IPS DF 6.9 (cell line): ENCODE data around the gene ELL.

ENCODE experiments used
- DNase-seq: peaks from one replicate; pipeline ENCODE4 v3.0.0-alpha.2; 2013; ENCODE audit warnings: low read depth, low spot score
- H3K27ac ChIP-seq: one replicate; pipeline ENCODE4 v1.5.1; 2013; ENCODE audit warnings: low read length, control low read depth
- H3K27me3 ChIP-seq: 2 replicates; pipeline ENCODE4 v1.6.1; 2013; ENCODE audit warnings: mild to moderate bottlenecking, low read length; ENCODE audit not compliant: control insufficient read depth, insufficient read depth
- H3K36me3 ChIP-seq: 2 replicates; pipeline ENCODE4 v1.6.1; 2013; ENCODE audit warnings: low read length; ENCODE audit not compliant: control insufficient read depth, insufficient read depth
- H3K4me1 ChIP-seq: 2 replicates; pipeline ENCODE4 v1.6.1; 2013; ENCODE audit warnings: low read length; ENCODE audit not compliant: control insufficient read depth, insufficient read depth
- H3K4me3 ChIP-seq: 2 replicates; pipeline ENCODE4 v1.5.1; 2013; ENCODE audit warnings: mild to moderate bottlenecking, low read length
- H3K9me3 ChIP-seq: 2 replicates; pipeline ENCODE4 v1.6.1; 2013; ENCODE audit warnings: low read length, inconsistent platforms; ENCODE audit not compliant: control insufficient read depth, insufficient read depth
- WGBS: extraction: QIAGEN DNeasy Blood & Tissue Kit; methylation state at CpG from one replicate; pipeline ENCODE4 v1.1.7; 2013; ENCODE audit warnings: mixed read lengths, missing lambda C conversion rate; ENCODE audit not compliant: insufficient read length, insufficient coverage; 5-methylcytosine and 5-hydroxymethylcytosine counted together

ELL gene

GRCh38 chr19:18506101-18506930 lies 15.6 kb downstream of the ELL start:
- H3K36me3 ChIP-seq, result no peaks in the 10 kb centered on the region
- no CpG with 5 or more reads among the region's 19 CpGs for WGBS
- H3K27ac ChIP-seq, result no peak overlapping the region
- no peak for DNase-seq
- no peaks in the 10 kb centered on the region for H3K27me3 ChIP-seq
- no peak overlapping the region for H3K4me3 ChIP-seq
- no peaks in the 10 kb centered on the region; the same call in 1 of the 2 replicates for H3K4me1 ChIP-seq
- no peaks in the 10 kb centered on the region for H3K9me3 ChIP-seq

DNA sequence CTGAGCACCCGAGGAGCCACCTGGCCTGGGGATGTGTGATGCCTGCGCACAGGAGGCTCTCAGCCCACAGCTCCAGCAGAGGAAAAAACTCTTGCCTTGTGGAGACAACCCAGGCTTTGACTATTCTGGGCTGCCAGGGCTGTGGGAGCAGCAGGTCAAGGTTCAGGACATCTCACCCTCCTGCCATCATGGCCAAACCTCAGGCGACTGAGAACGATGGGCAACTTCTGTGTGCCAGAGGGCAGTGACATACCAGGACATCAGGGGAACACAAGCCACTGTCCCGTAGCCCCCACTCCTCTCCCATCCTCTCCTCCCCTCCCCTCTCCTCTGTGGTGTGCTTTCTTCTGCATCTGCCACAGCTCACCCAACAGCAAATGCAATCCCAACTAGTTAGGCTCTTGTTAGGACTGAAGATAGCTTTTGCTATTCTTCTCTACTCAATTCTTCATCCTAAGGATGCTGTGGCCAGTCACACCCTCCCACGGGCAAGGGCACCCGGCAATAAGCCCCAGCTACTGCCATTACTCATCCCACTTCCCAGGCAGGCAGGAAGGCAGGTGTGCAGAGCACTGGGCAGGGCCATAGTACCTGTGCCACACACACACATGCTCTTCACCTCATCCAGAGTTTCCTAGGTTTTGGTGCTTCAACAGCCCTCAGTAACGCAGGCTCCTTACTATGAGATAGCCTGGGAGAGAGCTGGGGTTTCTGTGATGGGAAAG lies 16.8 kb downstream of the ELL start:
- H3K9me3 ChIP-seq, result no peaks in the 10 kb centered on the region
- no peak overlapping the region for H3K27ac ChIP-seq
- WGBS, result no CpG with 5 or more reads among the region's 8 CpGs

GRCh38 chr19:18503971-18504885 lies 17.6 kb downstream of the ELL start:
- Histone ChIP-seq H3K4me3 (no peak overlapping the region), H3K36me3 (no peaks in the 10 kb centered on the region), H3K9me3 (no peaks in the 10 kb centered on the region), H3K27me3 (no peaks in the 10 kb centered on the region), H3K27ac (no peak overlapping the region), H3K4me1 (no peaks in the 10 kb centered on the region; the same call in 1 of the 2 replicates)
- WGBS, result no CpG with 5 or more reads among the region's 20 CpGs
- DNase-seq, result no peak

More for the DNA sequence above, 16.8 kb downstream of the ELL start:
- Histone ChIP-seq H3K36me3 (no peaks in the 10 kb centered on the region), H3K27me3 (no peaks in the 10 kb centered on the region), H3K4me1 (no peaks in the 10 kb centered on the region; the same call in 1 of the 2 replicates), H3K4me3 (no peak overlapping the region)
- no peak for DNase-seq

- H3K9me3 ChIP-seq, result no peaks in the 10 kb centered on the region
- H3K4me3 ChIP-seq, result no peak overlapping the region
- H3K27me3 ChIP-seq, result no peaks in the 10 kb centered on the region
- no peaks in the 10 kb centered on the region; the same call in 1 of the 2 replicates for H3K4me1 ChIP-seq
- no peak for DNase-seq
- no peaks in the 10 kb centered on the region for H3K36me3 ChIP-seq
- no peak overlapping the region for H3K27ac ChIP-seq
- no CpG with 5 or more reads among the region's 15 CpGs for WGBS
Measured at GRCh38 chr19:18503337-18503970, 18.4 kb downstream of the ELL start.

GRCh38 chr19:18502638-18503294 lies 19.1 kb downstream of the ELL start:
- WGBS, result no CpG with 5 or more reads among the region's 17 CpGs
- no peaks in the 10 kb centered on the region for H3K9me3 ChIP-seq
- no peaks in the 10 kb centered on the region for H3K27me3 ChIP-seq
- no peak for DNase-seq
- no peak overlapping the region for H3K4me3 ChIP-seq
- H3K36me3 ChIP-seq, result no peaks in the 10 kb centered on the region
- H3K4me1 ChIP-seq, result no peaks in the 10 kb centered on the region; the same call in 1 of the 2 replicates
- no peak overlapping the region for H3K27ac ChIP-seq

GRCh38 chr19:18502246-18502637 lies 19.6 kb downstream of the ELL start:
- Histone ChIP-seq H3K36me3 (no peaks in the 10 kb centered on the region), H3K4me1 (no peaks in the 10 kb centered on the region; the same call in 1 of the 2 replicates), H3K9me3 (no peaks in the 10 kb centered on the region), H3K27me3 (no peaks in the 10 kb centered on the region), H3K4me3 (no peak overlapping the region), H3K27ac (no peak overlapping the region)
- WGBS, result no CpG with 5 or more reads among the region's 7 CpGs
- DNase-seq, result no peak

GRCh38 chr19:18501832-18502231 lies 20.0 kb downstream of the ELL start:
- Histone ChIP-seq H3K27me3 (no peaks in the 10 kb centered on the region), H3K9me3 (no peaks in the 10 kb centered on the region), H3K27ac (no peak overlapping the region), H3K36me3 (no peaks in the 10 kb centered on the region), H3K4me1 (no peaks in the 10 kb centered on the region; the same call in 1 of the 2 replicates), H3K4me3 (no peak overlapping the region)
- WGBS, result no CpG with 5 or more reads among the region's 9 CpGs
- DNase-seq, result no peak

DNA sequence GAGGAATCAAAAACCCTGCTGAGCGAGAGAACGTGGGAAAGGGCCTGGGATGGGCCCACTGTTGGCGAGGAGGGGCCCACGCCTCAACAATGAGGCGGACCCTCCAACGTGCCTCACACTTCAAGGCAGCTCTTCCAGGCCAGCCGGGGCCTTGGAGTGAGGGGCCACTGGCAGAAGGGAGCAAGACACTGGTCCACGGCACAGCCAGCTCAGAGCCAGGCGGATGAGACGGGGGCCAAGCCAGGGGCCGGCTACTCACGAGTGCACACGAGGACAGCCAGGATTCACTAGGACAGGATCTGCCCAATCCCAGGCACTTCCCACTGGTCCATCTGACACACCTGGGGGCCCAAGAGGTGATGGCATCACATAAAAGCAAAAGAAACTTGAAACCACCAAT lies 20.5 kb downstream of the ELL start:
- Histone ChIP-seq H3K36me3 (no peaks in the 10 kb centered on the region), H3K27ac (no peak overlapping the region), H3K27me3 (no peaks in the 10 kb centered on the region), H3K4me1 (no peaks in the 10 kb centered on the region; the same call in 1 of the 2 replicates), H3K9me3 (no peaks in the 10 kb centered on the region), H3K4me3 (no peak overlapping the region)
- no CpG with 5 or more reads among the region's 13 CpGs for WGBS
- DNase-seq, result no peak

DNA sequence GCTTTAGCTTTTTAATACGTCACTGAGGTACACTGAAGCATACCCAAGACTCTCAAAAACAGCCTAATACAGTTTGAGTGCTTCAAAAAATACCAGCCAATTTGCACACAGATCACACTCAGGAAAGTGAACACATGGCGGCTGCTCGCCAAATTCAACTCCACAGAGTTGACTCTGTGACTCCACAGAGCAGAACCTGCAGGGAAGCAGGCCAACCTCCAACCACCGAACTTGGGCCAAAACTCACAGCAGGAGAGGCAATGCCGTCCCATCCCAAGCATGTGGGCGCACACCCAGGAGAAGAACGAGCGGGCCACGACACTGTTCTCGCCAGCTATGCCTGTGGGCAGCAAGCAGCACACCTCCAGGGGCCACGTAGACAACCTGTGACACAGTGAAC lies 21.1 kb downstream of the ELL start:
- Histone ChIP-seq H3K9me3 (no peaks in the 10 kb centered on the region), H3K36me3 (no peaks in the 10 kb centered on the region), H3K4me1 (no peaks in the 10 kb centered on the region; the same call in 1 of the 2 replicates), H3K4me3 (no peak overlapping the region), H3K27me3 (no peaks in the 10 kb centered on the region), H3K27ac (no peak overlapping the region)
- no CpG with 5 or more reads among the region's 11 CpGs for WGBS
- no peak for DNase-seq
